Suprapubic skin (tissue), 4 donors: ENCODE data around the gene TOMM40. TPM values are rescaled to one million over a fixed set of nuclear protein-coding genes. Genes with fewer than 3 reads are reported as not detected.
"Not testable (repeated sequence)": the region's sequence is repeated elsewhere in the genome, so short reads cannot be mapped to it uniquely, and the experiment has no call there.

ENCODE experiments used
- DNase-seq, 2 donors: peaks; one replicate each; pipeline ENCODE4 v3.0.0-alpha.2; 2019; ENCODE audit warnings: low spot score in 2 of 2
- H3K27ac ChIP-seq: fragments of 200-600 bp; sonication (generic); one replicate; pipeline ENCODE4 v1.5.1; 2019
- H3K27me3 ChIP-seq: fragments of 200-600 bp; sonication (generic); one replicate; pipeline ENCODE4 v1.5.1; 2019
- H3K36me3 ChIP-seq: fragments of 200-600 bp; sonication (generic); one replicate; pipeline ENCODE4 v1.5.1; 2019
- H3K4me1 ChIP-seq: fragments of 200-600 bp; sonication (generic); one replicate; pipeline ENCODE4 v1.5.1; 2019
- H3K4me3 ChIP-seq: fragments of 200-600 bp; sonication (generic); one replicate; pipeline ENCODE4 v1.5.1; 2019; ENCODE audit warnings: mild to moderate bottlenecking
- H3K9me3 ChIP-seq: fragments of 200-600 bp; sonication (generic); one replicate; pipeline ENCODE4 v1.5.1; 2019
- EP300 ChIP-seq: sonication (generic); formaldehyde crosslinking; IDR thresholded peaks from one replicate; pipeline ENCODE4 v1.6.1; 2017; ENCODE audit warnings: antibody characterized with exemption
- POLR2A ChIP-seq, 2 donors: fragments of 450-650 bp; IDR thresholded peaks; one replicate each; pipeline ENCODE4 v1.6.1; 2017; ENCODE audit warnings: antibody characterized with exemption in 2 of 2, mild to moderate bottlenecking in 2 of 2, moderate library complexity in 2 of 2
- POLR2AphosphoS5 ChIP-seq, 3 donors: sonication (generic); formaldehyde crosslinking; IDR thresholded peaks; one replicate each; pipeline ENCODE4 v1.6.1; 2017; ENCODE audit warnings: antibody characterized with exemption in 3 of 3
- WGBS: methylation state at CpG from one replicate; pipeline ENCODE4 v1.1.5; 2018; 5-methylcytosine and 5-hydroxymethylcytosine counted together
- total RNA-seq, 4 donors: library from RNA; depleted of rRNA; stranded (reverse); fragments of >200 nt; gene quantifications; one replicate each; pipeline ENCODE4 v1.1.0, GENCODE V29; 2016
- TF ChIP-seq, protein P1 (sequence below), 2 donors: fragments of 200-600 bp in 1 of 2; fragments of 450-650 bp in 1 of 2; sonication (generic) in 1 of 2; IDR thresholded peaks; one replicate each; pipeline ENCODE4 v1.5.1; 2016 to 2019; ENCODE audit warnings: antibody characterized with exemption in 2 of 2, mild to moderate bottlenecking in 1 of 2, moderate library complexity in 1 of 2

The TOMM40 gene
- total RNA-seq, 4 donors from 2014 or later = 32.7 to 51.9 (median 47.1) TPM

- no peak for DNase-seq
Observed at GRCh38 chr19:44905437-44906160, 14.5 kb downstream of the TOMM40 start, which contains the start of gene APOE. Gene APOE (plus strand): TSS chr19:44905796. CDS start chr19:44906625, 829 bp downstream.

GRCh38 chr19:44907613-44908012, 16.6 kb downstream of the TOMM40 start:
- no peak for DNase-seq
- 98% methylated on average over 8 of the region's 12 CpGs for WGBS
- Histone ChIP-seq H3K4me3 (no peak overlapping the region), H3K27ac (no peak overlapping the region), H3K9me3 (no peaks in the 10 kb centered on the region), H3K27me3 (peaks cover 9% of the 10 kb centered on the region), H3K4me1 (peaks cover 57% of the 10 kb centered on the region), H3K36me3 (peaks cover 16% of the 10 kb centered on the region)
- TF ChIP-seq, protein P1, sequence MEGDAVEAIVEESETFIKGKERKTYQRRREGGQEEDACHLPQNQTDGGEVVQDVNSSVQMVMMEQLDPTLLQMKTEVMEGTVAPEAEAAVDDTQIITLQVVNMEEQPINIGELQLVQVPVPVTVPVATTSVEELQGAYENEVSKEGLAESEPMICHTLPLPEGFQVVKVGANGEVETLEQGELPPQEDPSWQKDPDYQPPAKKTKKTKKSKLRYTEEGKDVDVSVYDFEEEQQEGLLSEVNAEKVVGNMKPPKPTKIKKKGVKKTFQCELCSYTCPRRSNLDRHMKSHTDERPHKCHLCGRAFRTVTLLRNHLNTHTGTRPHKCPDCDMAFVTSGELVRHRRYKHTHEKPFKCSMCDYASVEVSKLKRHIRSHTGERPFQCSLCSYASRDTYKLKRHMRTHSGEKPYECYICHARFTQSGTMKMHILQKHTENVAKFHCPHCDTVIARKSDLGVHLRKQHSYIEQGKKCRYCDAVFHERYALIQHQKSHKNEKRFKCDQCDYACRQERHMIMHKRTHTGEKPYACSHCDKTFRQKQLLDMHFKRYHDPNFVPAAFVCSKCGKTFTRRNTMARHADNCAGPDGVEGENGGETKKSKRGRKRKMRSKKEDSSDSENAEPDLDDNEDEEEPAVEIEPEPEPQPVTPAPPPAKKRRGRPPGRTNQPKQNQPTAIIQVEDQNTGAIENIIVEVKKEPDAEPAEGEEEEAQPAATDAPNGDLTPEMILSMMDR (IDR thresholded peaks at IDR 0.05) = no peak
- TF ChIP-seq POLR2A (IDR thresholded peaks at IDR 0.05) (no peak), EP300 (no peak), POLR2AphosphoS5 (IDR thresholded peaks at IDR 0.05) (no peak)

More at GRCh38 chr19:44905437-44906160, 14.5 kb downstream of the TOMM40 start, which contains the start of gene APOE:
- no peaks in the 10 kb centered on the region for H3K9me3 ChIP-seq
- 0% methylated on average over 16 of the region's 20 CpGs for WGBS
- peaks cover 46% of the 10 kb centered on the region for H3K4me1 ChIP-seq
- H3K27ac ChIP-seq = peak within 1 kb of the TSS; percentile 62
- TF ChIP-seq, protein P1 (IDR thresholded peaks at IDR 0.05) = no peak
- TF ChIP-seq EP300 (no peak), POLR2AphosphoS5 (IDR thresholded peaks at IDR 0.05) (no peak), POLR2A (IDR thresholded peaks at IDR 0.05) (no peak)
- H3K36me3 ChIP-seq = peaks cover 36% of the 10 kb centered on the region
- peak within 1 kb of the TSS; percentile 52 for H3K4me3 ChIP-seq
- H3K27me3 ChIP-seq = peaks cover 9% of the 10 kb centered on the region

DNA sequence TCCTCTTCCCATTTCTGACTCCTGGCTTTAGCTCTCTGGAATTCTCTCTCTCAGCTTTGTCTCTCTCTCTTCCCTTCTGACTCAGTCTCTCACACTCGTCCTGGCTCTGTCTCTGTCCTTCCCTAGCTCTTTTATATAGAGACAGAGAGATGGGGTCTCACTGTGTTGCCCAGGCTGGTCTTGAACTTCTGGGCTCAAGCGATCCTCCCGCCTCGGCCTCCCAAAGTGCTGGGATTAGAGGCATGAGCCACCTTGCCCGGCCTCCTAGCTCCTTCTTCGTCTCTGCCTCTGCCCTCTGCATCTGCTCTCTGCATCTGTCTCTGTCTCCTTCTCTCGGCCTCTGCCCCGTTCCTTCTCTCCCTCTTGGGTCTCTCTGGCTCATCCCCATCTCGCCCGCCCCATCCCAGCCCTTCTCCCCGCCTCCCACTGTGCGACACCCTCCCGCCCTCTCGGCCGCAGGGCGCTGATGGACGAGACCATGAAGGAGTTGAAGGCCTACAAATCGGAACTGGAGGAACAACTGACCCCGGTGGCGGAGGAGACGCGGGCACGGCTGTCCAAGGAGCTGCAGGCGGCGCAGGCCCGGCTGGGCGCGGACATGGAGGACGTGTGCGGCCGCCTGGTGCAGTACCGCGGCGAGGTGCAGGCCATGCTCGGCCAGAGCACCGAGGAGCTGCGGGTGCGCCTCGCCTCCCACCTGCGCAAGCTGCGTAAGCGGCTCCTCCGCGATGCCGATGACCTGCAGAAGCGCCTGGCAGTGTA, 17.2 kb downstream of the TOMM40 start:
- H3K9me3 ChIP-seq = no peaks in the 10 kb centered on the region
- peaks cover 9% of the 10 kb centered on the region for H3K27me3 ChIP-seq
- DNase-seq = no peak
- H3K36me3 ChIP-seq = peaks cover 9% of the 10 kb centered on the region
- no peak overlapping the region for H3K4me3 ChIP-seq
- TF ChIP-seq POLR2AphosphoS5 (IDR thresholded peaks at IDR 0.05) = no peak
- TF ChIP-seq, protein P1 (IDR thresholded peaks at IDR 0.05) = no peak
- TF ChIP-seq POLR2A (IDR thresholded peaks at IDR 0.05) = no peak
- peaks cover 57% of the 10 kb centered on the region for H3K4me1 ChIP-seq
- H3K27ac ChIP-seq = no peak overlapping the region
- 95% methylated on average over 31 of the region's 46 CpGs for WGBS

GRCh38 chr19:44908836-44909261, 17.8 kb downstream of the TOMM40 start:
- DNase-seq = no peak
- H3K27me3 ChIP-seq = peaks cover 9% of the 10 kb centered on the region
- H3K4me1 ChIP-seq = peaks cover 54% of the 10 kb centered on the region
- H3K9me3 ChIP-seq = no peaks in the 10 kb centered on the region
- H3K36me3 ChIP-seq = peaks cover 8% of the 10 kb centered on the region
- 94% methylated on average over 22 of the region's 44 CpGs for WGBS
- H3K4me3 ChIP-seq = no peak overlapping the region
- TF ChIP-seq POLR2A (IDR thresholded peaks at IDR 0.05) = no peak
- no peak for TF ChIP-seq POLR2AphosphoS5 (IDR thresholded peaks at IDR 0.05)
- TF ChIP-seq, protein P1 (IDR thresholded peaks at IDR 0.05) = no peak
- TF ChIP-seq EP300 = no peak
- no peak overlapping the region for H3K27ac ChIP-seq

- H3K9me3 ChIP-seq = no peaks in the 10 kb centered on the region
- no peak for DNase-seq
- no peak for TF ChIP-seq EP300
- TF ChIP-seq, protein P1 (IDR thresholded peaks at IDR 0.05) = no peak
- no peak for TF ChIP-seq POLR2A (IDR thresholded peaks at IDR 0.05)
- no peak for TF ChIP-seq POLR2AphosphoS5 (IDR thresholded peaks at IDR 0.05)
- no peak overlapping the region for H3K27ac ChIP-seq
- peaks cover 7% of the 10 kb centered on the region for H3K27me3 ChIP-seq
- H3K36me3 ChIP-seq = peaks cover 8% of the 10 kb centered on the region
- H3K4me3 ChIP-seq = no peak overlapping the region
- 82% methylated on average over 4 of the region's 5 CpGs for WGBS
- peaks cover 56% of the 10 kb centered on the region for H3K4me1 ChIP-seq
Observed at GRCh38 chr19:44909775-44910174, 18.7 kb downstream of the TOMM40 start.

DNA sequence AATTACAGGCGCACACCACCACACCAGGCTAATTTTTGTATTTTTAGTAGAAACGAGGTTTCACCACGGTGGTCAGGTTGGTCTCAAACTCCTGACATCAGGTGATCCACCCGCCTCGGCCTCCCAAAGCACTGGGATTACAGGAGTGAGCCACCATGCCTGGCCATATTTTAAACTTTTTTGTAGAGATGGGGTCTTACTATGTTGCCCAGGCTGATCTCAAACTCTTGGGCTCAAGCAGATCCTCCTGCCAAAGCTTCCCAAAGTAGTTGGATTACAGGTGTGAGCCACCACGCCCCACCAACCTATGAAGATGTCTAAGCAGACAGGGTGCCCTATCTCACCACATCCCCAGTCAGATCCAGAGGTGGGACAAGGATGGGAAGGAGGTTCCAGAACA, 20.8 kb downstream of the TOMM40 start:
- H3K4me1 ChIP-seq = peaks cover 46% of the 10 kb centered on the region
- WGBS = 100% methylated on average over 5 of the region's 6 CpGs
- H3K27ac ChIP-seq = peak overlapping the region; percentile 14
- not testable (repeated sequence) for H3K27me3 ChIP-seq, H3K36me3 ChIP-seq, DNase-seq, H3K9me3 ChIP-seq, H3K4me3 ChIP-seq
